HG03045 (cell line): ENCODE results near the gene KAT2B.
"Not testable (repeated sequence)": the region's sequence is repeated elsewhere in the genome, so short reads cannot be mapped to it uniquely, and the experiment has no call there.

Source experiments
- ATAC-seq: cut with Tn5 transposase; IDR thresholded peaks from one replicate; pipeline ENCODE4 v1.9.1; 2021; ENCODE audit warnings: mild to moderate bottlenecking, moderate library complexity; ENCODE audit not compliant: unreplicated experiment

The KAT2B gene

GRCh38 chr3:20039765-20040547, at the start of gene KAT2B:
Gene KAT2B, plus strand, starts transcription at chr3:20040446. Its CDS starts 32 bp downstream, at chr3:20040478.
- peak; percentile 63 for ATAC-seq

GRCh38 chr3:19994796-19995195, 45.5 kb upstream of the KAT2B start:
- no peak for ATAC-seq

- ATAC-seq = no peak
Observed at GRCh38 chr3:19997502-19997901, 42.7 kb upstream of the KAT2B start.

- ATAC-seq = no peak
Observed at GRCh38 chr3:20001932-20002331, 38.3 kb upstream of the KAT2B start.

- ATAC-seq = no peak
Observed at GRCh38 chr3:20007960-20008359, 32.3 kb upstream of the KAT2B start.

- no peak for ATAC-seq
Observed at GRCh38 chr3:20008646-20009045, 31.6 kb upstream of the KAT2B start.

- ATAC-seq = no peak
Observed at GRCh38 chr3:20012164-20012563, 28.1 kb upstream of the KAT2B start, which contains the start of gene PP2D1. Gene PP2D1, minus strand, starts transcription at chr3:20012264. Its CDS starts 192 bp downstream, at chr3:20012072.

- no peak for ATAC-seq
Observed at GRCh38 chr3:20013396-20013795, 26.9 kb upstream of the KAT2B start.

- no peak for ATAC-seq
Observed at GRCh38 chr3:20015525-20015924, 24.7 kb upstream of the KAT2B start.

GRCh38 chr3:20016076-20016475, 24.2 kb upstream of the KAT2B start:
- not testable (repeated sequence) for ATAC-seq

GRCh38 chr3:20022954-20023622, 17.2 kb upstream of the KAT2B start:
- no peak for ATAC-seq

GRCh38 chr3:20023623-20024405, 16.4 kb upstream of the KAT2B start:
- no peak for ATAC-seq

GRCh38 chr3:20027136-20027535, 13.1 kb upstream of the KAT2B start:
- ATAC-seq = no peak

GRCh38 chr3:20028905-20029331, 11.3 kb upstream of the KAT2B start:
- ATAC-seq = no peak

GRCh38 chr3:20031939-20032338, 8.3 kb upstream of the KAT2B start:
- not testable (repeated sequence) for ATAC-seq

GRCh38 chr3:20035019-20035418, 5.2 kb upstream of the KAT2B start:
- no peak for ATAC-seq

- no peak for ATAC-seq
Observed at GRCh38 chr3:20037255-20037996, 2.8 kb upstream of the KAT2B start.

GRCh38 chr3:20038699-20039465, 1.4 kb upstream of the KAT2B start:
- ATAC-seq = no peak

- no peak for ATAC-seq
Observed at GRCh38 chr3:20039466-20039764, 831 bp upstream of the KAT2B start.

- ATAC-seq = peak; percentile 38
Observed at GRCh38 chr3:20040548-20041196, 426 bp downstream of the KAT2B start.
